ENCODE measurements around the gene TMEM231.

The TMEM231 gene

DNA sequence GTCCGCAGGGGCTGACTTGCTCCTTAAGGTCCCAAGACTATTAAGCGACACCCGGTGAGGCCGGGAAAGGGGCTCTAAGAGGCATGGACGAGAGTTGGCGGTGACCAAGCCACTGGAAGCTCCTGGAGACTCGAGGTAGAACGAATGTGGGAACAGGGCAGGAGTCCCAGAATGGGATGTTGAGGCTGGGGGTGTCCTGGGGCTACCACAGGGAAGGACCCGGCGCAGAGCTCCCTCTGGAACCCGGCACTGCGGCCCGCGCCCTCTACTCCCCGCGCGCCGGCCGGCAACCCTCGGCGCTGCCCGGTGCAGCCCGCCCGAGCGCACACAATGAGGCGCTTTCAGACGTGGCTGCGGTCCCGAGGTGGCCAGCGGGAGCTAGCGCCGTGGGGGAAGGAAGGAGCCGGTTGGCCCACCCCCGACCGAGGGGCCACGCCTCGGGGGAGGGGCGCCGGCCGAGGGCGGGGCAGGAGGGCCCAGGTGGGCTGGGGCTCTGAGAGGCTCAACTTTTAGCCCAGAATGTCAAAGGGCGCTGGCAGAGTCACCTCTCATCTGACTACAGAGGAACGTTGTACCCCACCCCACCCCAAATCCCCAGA lies 60.9 kb downstream of the TMEM231 start, which contains the start of gene CHST6:
TSS of gene CHST6 (minus strand) at position 366 of the 599 bp plus-strand sequence. CDS start 15,613 bp downstream, outside the sequence.
- TF ChIP-seq FOXP2 (optimal IDR thresholded peaks at IDR 0.05; ENCODE audit: borderline replicate concordance, extremely low read depth, extremely low read length, insufficient read depth) (no peak), TAF1 (IDR thresholded peaks at IDR 0.05; ENCODE audit: borderline replicate concordance, insufficient read depth, low read length) (no peak), POLR2AphosphoS5 (IDR thresholded peaks at IDR 0.05; ENCODE audit: low read depth, low read length) (no peak), SIN3A (IDR thresholded peaks at IDR 0.05; ENCODE audit: borderline replicate concordance, insufficient read depth, low read length) (no peak)
- TF ChIP-seq, protein P1, sequence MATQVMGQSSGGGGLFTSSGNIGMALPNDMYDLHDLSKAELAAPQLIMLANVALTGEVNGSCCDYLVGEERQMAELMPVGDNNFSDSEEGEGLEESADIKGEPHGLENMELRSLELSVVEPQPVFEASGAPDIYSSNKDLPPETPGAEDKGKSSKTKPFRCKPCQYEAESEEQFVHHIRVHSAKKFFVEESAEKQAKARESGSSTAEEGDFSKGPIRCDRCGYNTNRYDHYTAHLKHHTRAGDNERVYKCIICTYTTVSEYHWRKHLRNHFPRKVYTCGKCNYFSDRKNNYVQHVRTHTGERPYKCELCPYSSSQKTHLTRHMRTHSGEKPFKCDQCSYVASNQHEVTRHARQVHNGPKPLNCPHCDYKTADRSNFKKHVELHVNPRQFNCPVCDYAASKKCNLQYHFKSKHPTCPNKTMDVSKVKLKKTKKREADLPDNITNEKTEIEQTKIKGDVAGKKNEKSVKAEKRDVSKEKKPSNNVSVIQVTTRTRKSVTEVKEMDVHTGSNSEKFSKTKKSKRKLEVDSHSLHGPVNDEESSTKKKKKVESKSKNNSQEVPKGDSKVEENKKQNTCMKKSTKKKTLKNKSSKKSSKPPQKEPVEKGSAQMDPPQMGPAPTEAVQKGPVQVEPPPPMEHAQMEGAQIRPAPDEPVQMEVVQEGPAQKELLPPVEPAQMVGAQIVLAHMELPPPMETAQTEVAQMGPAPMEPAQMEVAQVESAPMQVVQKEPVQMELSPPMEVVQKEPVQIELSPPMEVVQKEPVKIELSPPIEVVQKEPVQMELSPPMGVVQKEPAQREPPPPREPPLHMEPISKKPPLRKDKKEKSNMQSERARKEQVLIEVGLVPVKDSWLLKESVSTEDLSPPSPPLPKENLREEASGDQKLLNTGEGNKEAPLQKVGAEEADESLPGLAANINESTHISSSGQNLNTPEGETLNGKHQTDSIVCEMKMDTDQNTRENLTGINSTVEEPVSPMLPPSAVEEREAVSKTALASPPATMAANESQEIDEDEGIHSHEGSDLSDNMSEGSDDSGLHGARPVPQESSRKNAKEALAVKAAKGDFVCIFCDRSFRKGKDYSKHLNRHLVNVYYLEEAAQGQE (IDR thresholded peaks at IDR 0.05; ENCODE audit: insufficient read depth in 1 of 2, low read depth in 2 of 2, low read length in 2 of 2) = no peak

DNA sequence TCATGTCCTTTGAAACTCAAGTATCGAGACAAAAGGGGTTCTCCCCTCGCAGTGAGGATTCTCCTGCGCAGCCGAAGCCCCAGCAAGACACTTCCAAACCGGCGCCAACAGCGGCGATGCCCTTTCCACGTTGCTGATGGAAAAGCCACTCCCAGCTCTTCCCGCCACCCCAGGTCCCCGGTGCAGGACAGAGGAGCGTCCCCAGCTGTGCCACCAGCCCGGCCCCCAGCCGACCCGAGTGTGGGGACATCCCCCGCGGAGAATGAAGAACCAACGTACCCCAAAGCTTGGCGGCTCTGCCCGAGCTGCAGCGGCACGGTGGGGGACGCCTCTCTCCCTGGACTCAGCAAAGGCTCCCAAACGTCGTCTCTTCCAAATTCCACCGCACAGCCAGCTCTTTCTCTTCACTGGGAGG lies 61.4 kb downstream of the TMEM231 start:
- TF ChIP-seq FOXP2 (optimal IDR thresholded peaks at IDR 0.05; ENCODE audit: borderline replicate concordance, extremely low read depth, extremely low read length, insufficient read depth) = no peak
- TF ChIP-seq TAF1 (IDR thresholded peaks at IDR 0.05; ENCODE audit: borderline replicate concordance, insufficient read depth, low read length) = no peak
- TF ChIP-seq SIN3A (IDR thresholded peaks at IDR 0.05; ENCODE audit: borderline replicate concordance, insufficient read depth, low read length) = no peak
- TF ChIP-seq POLR2AphosphoS5 (IDR thresholded peaks at IDR 0.05; ENCODE audit: low read depth, low read length) = no peak
- TF ChIP-seq, protein P1 (IDR thresholded peaks at IDR 0.05; ENCODE audit: insufficient read depth in 1 of 2, low read depth in 2 of 2, low read length in 2 of 2) = no peak

DNA sequence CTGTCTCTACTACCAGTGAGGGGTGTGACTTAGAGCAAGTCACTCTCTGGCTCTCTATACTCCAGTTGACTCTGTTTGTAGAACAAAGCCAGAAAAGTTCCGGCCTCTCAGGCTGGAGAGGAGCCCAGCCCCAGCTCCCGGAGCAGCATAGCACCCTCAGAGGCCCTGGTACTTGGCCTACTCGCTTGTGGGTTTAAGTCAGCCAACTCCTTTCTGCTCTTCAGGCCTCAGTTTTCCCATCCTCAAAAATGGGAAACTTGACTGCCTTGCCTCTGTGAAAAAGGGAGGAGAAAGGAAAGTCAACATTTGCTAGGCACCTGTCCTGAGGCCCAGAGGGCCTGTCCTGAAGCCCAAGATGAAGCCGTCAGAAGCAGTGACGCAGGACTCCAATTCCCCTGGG lies 61.9 kb downstream of the TMEM231 start:
- TF ChIP-seq, protein P1 (IDR thresholded peaks at IDR 0.05; ENCODE audit: insufficient read depth in 1 of 2, low read depth in 2 of 2, low read length in 2 of 2) = no peak
- TF ChIP-seq POLR2AphosphoS5 (IDR thresholded peaks at IDR 0.05; ENCODE audit: low read depth, low read length) (no peak), FOXP2 (optimal IDR thresholded peaks at IDR 0.05; ENCODE audit: borderline replicate concordance, extremely low read depth, extremely low read length, insufficient read depth) (no peak), SIN3A (IDR thresholded peaks at IDR 0.05; ENCODE audit: borderline replicate concordance, insufficient read depth, low read length) (no peak), TAF1 (IDR thresholded peaks at IDR 0.05; ENCODE audit: borderline replicate concordance, insufficient read depth, low read length) (no peak)

DNA sequence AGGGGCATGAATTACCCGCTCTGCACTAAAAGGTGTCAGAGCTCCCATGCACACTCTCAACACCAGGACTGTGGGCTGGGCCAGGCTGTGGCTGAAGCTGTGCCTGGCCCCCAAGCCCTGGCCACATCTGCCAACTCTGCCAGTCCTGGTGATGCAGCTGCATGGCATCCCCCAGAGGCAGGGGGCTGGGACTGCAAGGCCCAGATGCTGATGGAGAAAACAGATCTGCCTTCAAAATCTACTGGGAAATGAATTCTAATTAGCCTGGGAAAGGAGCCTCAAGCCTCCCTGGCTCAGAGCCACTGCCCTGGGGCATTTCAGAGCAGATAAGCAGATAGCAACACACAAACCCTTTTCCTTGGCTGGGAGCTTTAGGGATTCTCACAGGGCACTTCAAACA lies 64.2 kb downstream of the TMEM231 start:
- TF ChIP-seq SIN3A (IDR thresholded peaks at IDR 0.05; ENCODE audit: borderline replicate concordance, insufficient read depth, low read length) (no peak), POLR2AphosphoS5 (IDR thresholded peaks at IDR 0.05; ENCODE audit: low read depth, low read length) (no peak), TAF1 (IDR thresholded peaks at IDR 0.05; ENCODE audit: borderline replicate concordance, insufficient read depth, low read length) (no peak), FOXP2 (optimal IDR thresholded peaks at IDR 0.05; ENCODE audit: borderline replicate concordance, extremely low read depth, extremely low read length, insufficient read depth) (no peak)
- TF ChIP-seq, protein P1 (IDR thresholded peaks at IDR 0.05; ENCODE audit: insufficient read depth in 1 of 2, low read depth in 2 of 2, low read length in 2 of 2) = no peak
